SU-DHL-6 (cell line): ENCODE data around the gene CAMSAP3.

ENCODE experiments used
- CTCF ChIP-seq: fragments of 200-600 bp; sonication (generic); IDR thresholded peaks from one replicate; pipeline ENCODE4 v1.5.1; 2017; ENCODE audit warnings: antibody characterized with exemption, mild to moderate bottlenecking, low read length, moderate library complexity; ENCODE audit not compliant: insufficient read depth, poor library complexity, severe bottlenecking
- EZH2phosphoT487 ChIP-seq: fragments of 200-600 bp; sonication (generic), shearing (Covaris generic); conservative IDR thresholded peaks from 2 replicates; pipeline ENCODE4 v1.6.1; 2018; ENCODE audit warnings: mild to moderate bottlenecking, antibody characterized with exemption, low read length, moderate library complexity, mixed read lengths

GRCh38 chr19:7627166-7627565 is 31.5 kb downstream of the CAMSAP3 start:
- TF ChIP-seq CTCF, result no peak
- no peak for TF ChIP-seq EZH2phosphoT487
